H1 (cell line): ENCODE results near the gene COL20A1. TPM values are rescaled to one million over a fixed set of nuclear protein-coding genes. Genes with fewer than 3 reads are reported as not detected.

Experiments
- CTCF ChIA-PET: fragments of 300-600 bp; sonication (Branson Sonifier 250); formaldehyde crosslinking; loops from one replicate; lab custom pipeline; 2021; ENCODE audit not compliant: partially characterized antibody; lab: Charles Lee
- POLR2A ChIA-PET: fragments of 300-600 bp; sonication (Branson Sonifier 250); formaldehyde crosslinking; loops from one replicate; lab custom pipeline; 2021; ENCODE audit warnings: inconsistent platforms; ENCODE audit not compliant: partially characterized antibody; lab: Charles Lee
- DNase-seq, 2 experiments: peaks; one replicate each; pipeline versions ENCODE4 v3.0.0 to v3.0.0-alpha.2; 2010 to 2022; ENCODE audit warnings: low spot score in 2 of 2, low read depth in 1 of 2, mixed read lengths in 1 of 2
- FAIRE-seq: peaks from 2 replicates; lab custom pipeline; 2011; peaks lifted over from hg19 to GRCh38; lab: Jason Lieb, UNC
- H2AFZ ChIP-seq: 2 replicates; pipeline ENCODE4 v1.8.1; 2012; ENCODE audit warnings: low read length, inconsistent platforms
- H2AK5ac ChIP-seq: 2 replicates; pipeline ENCODE4 v1.6.1; 2013; ENCODE audit warnings: low read depth, low read length
- H2BK120ac ChIP-seq: replicated peaks from 2 replicates; pipeline ENCODE3; 2013; ENCODE audit warnings: low read depth, low read length, inconsistent platforms
- H2BK12ac ChIP-seq: 2 replicates; pipeline ENCODE4 v1.6.1; 2013; ENCODE audit warnings: low read depth, low read length
- H2BK15ac ChIP-seq: 2 replicates; pipeline ENCODE4 v1.6.1; 2013; ENCODE audit warnings: low read length
- H2BK20ac ChIP-seq: 2 replicates; pipeline ENCODE4 v1.6.1; 2013; ENCODE audit warnings: low read length
- H2BK5ac ChIP-seq: 2 replicates; pipeline ENCODE4 v1.6.1; 2013; ENCODE audit warnings: low read depth, low read length
- H3K14ac ChIP-seq: 2 replicates; pipeline ENCODE4 v1.6.1; 2013; ENCODE audit warnings: inconsistent platforms; ENCODE audit not compliant: insufficient read length
- H3K18ac ChIP-seq: 2 replicates; pipeline ENCODE4 v1.6.1; 2013; ENCODE audit warnings: low read length; ENCODE audit errors: extremely low read depth
- H3K23ac ChIP-seq: 2 replicates; pipeline ENCODE4 v1.6.1; 2013; ENCODE audit warnings: inconsistent platforms; ENCODE audit not compliant: insufficient read length
- H3K23me2 ChIP-seq: 2 replicates; pipeline ENCODE4 v1.6.1; 2013; ENCODE audit warnings: low read depth, low read length
- H3K27ac ChIP-seq: 2 replicates; pipeline ENCODE4 v1.6.1; 2011; ENCODE audit warnings: low read depth, low read length, inconsistent platforms
- H3K27me3 ChIP-seq, 4 experiments: replicated peaks in 1 of 4; 1 replicate in 1 of 4; 2 replicates in 3 of 4; pipeline versions ENCODE4 v1.6.1 to v1.8.1; 2011 to 2013; ENCODE audit warnings: low read length in 3 of 4, mild to moderate bottlenecking in 3 of 4, inconsistent platforms in 2 of 4, mixed read lengths in 2 of 4, moderate library complexity in 1 of 4; ENCODE audit not compliant: control insufficient read depth in 3 of 4, insufficient read depth in 3 of 4; ENCODE audit errors: extremely low read depth in 1 of 4
- H3K36me3 ChIP-seq, 4 experiments: 2 replicates each; pipeline versions ENCODE4 v1.6.1 to v1.8.1; 2011 to 2013; ENCODE audit warnings: mild to moderate bottlenecking in 4 of 4, low read length in 3 of 4, moderate library complexity in 2 of 4, control low read depth in 1 of 4, inconsistent platforms in 1 of 4; ENCODE audit not compliant: insufficient read depth in 4 of 4, control insufficient read depth in 2 of 4
- H3K4ac ChIP-seq: replicated peaks from 2 replicates; pipeline ENCODE3; 2013; ENCODE audit warnings: low read length, low read depth, mixed read lengths, inconsistent platforms; ENCODE audit not compliant: insufficient read length
- H3K4me1 ChIP-seq, 4 experiments: replicated peaks in 1 of 4; 1 replicate in 1 of 4; 2 replicates in 3 of 4; pipeline versions ENCODE4 v1.6.1 to v1.8.1; 2011 to 2013; ENCODE audit warnings: low read length in 3 of 4, inconsistent platforms in 2 of 4, mixed read lengths in 1 of 4; ENCODE audit not compliant: insufficient read depth in 4 of 4, control insufficient read depth in 3 of 4
- H3K4me2 ChIP-seq, 2 experiments: 2 replicates each; pipeline versions ENCODE4 v1.6.1 to v1.8.1; 2011 to 2013; ENCODE audit warnings: low read depth in 2 of 2, low read length in 2 of 2, control low read depth in 1 of 2, inconsistent platforms in 1 of 2, mild to moderate bottlenecking in 1 of 2; ENCODE audit not compliant: insufficient read depth in 1 of 2
- H3K4me3 ChIP-seq, 4 experiments: fragments of 200-600, 300-600 bp in 1 of 4; sonication (generic), shearing (Covaris generic), sonication (Bioruptor Twin) in 1 of 4; 2 replicates each; pipeline versions ENCODE4 v1.5.1 to v1.8.1; 2011 to 2016; ENCODE audit warnings: low read length in 4 of 4, low read depth in 3 of 4, control low read depth in 2 of 4, inconsistent platforms in 2 of 4, mild to moderate bottlenecking in 2 of 4, mixed read lengths in 1 of 4, moderate library complexity in 1 of 4; ENCODE audit not compliant: insufficient read depth in 2 of 4; ENCODE audit errors: extremely low read depth in 1 of 4
- H3K56ac ChIP-seq: replicated peaks from 2 replicates; pipeline ENCODE3; 2013; ENCODE audit warnings: low read depth, mild to moderate bottlenecking, mixed read lengths, low read length, inconsistent platforms; ENCODE audit not compliant: insufficient read length
- H3K79me1 ChIP-seq: 2 replicates; pipeline ENCODE4 v1.6.1; 2013; ENCODE audit warnings: low read depth, low read length, control low read depth
- H3K79me2 ChIP-seq, 2 experiments: 2 replicates each; pipeline versions ENCODE4 v1.6.1 to v1.8.1; 2012 to 2013; ENCODE audit warnings: low read length in 2 of 2, mild to moderate bottlenecking in 2 of 2, inconsistent platforms in 1 of 2; ENCODE audit not compliant: insufficient read depth in 2 of 2, control insufficient read depth in 1 of 2
- H3K9ac ChIP-seq, 4 experiments: replicated peaks in 1 of 4; 1 replicate in 1 of 4; 2 replicates in 3 of 4; pipeline versions ENCODE4 v1.6.1 to v1.8.1; 2011 to 2013; ENCODE audit warnings: low read depth in 3 of 4, low read length in 3 of 4, control low read depth in 2 of 4, mild to moderate bottlenecking in 2 of 4, moderate library complexity in 2 of 4, inconsistent platforms in 1 of 4; ENCODE audit errors: extremely low read depth in 1 of 4
- H3K9me3 ChIP-seq, 2 experiments: 2 replicates each; pipeline versions ENCODE4 v1.6.1 to v1.8.1; 2012 to 2013; ENCODE audit warnings: mild to moderate bottlenecking in 2 of 2, moderate library complexity in 2 of 2, control low read depth in 1 of 2, inconsistent platforms in 1 of 2, low read depth in 1 of 2, low read length in 1 of 2, mixed read lengths in 1 of 2; ENCODE audit not compliant: insufficient read depth in 2 of 2
- H4K20me1 ChIP-seq, 2 experiments: replicated peaks in 1 of 2; 2 replicates each; pipeline versions ENCODE3 to v1.8.1; 2011 to 2013; ENCODE audit warnings: inconsistent platforms in 2 of 2, low read length in 2 of 2, mild to moderate bottlenecking in 1 of 2; ENCODE audit not compliant: insufficient read depth in 2 of 2, control insufficient read depth in 1 of 2
- H4K5ac ChIP-seq: 2 replicates; pipeline ENCODE4 v1.6.1; 2013; ENCODE audit warnings: low read length, low read depth, mixed read lengths, inconsistent platforms; ENCODE audit not compliant: insufficient read length
- H4K8ac ChIP-seq: 2 replicates; pipeline ENCODE4 v1.8.0; 2013; ENCODE audit warnings: mild to moderate bottlenecking, moderate library complexity, low read length, inconsistent platforms; ENCODE audit not compliant: insufficient read depth; ENCODE audit errors: extremely low read depth
- H4K91ac ChIP-seq: replicated peaks from 2 replicates; pipeline ENCODE3; 2013; ENCODE audit warnings: low read length, mixed read lengths, inconsistent platforms; ENCODE audit not compliant: insufficient read length
- NANOG ChIP-seq: IDR thresholded peaks from 2 replicates; pipeline ENCODE4 v1.6.1; 2011; ENCODE audit warnings: low read length, low read depth, mild to moderate bottlenecking, inconsistent platforms; ENCODE audit not compliant: insufficient read depth, poor library complexity, severe bottlenecking
- RAD21 ChIP-seq, 2 experiments: IDR thresholded peaks in 1 of 2; conservative IDR thresholded peaks in 1 of 2; 2 replicates each; pipeline ENCODE4 v1.6.1; 2011; ENCODE audit warnings: low read depth in 2 of 2, low read length in 2 of 2, improper control_type of control experiment in 1 of 2, inconsistent platforms in 1 of 2, mild to moderate bottlenecking in 1 of 2, moderate library complexity in 1 of 2
- RNF2 ChIP-seq: fragments of 200-900, 300-1000 bp; sonication (generic); IDR thresholded peaks from 2 replicates; pipeline ENCODE4 v1.7.1; 2016; ENCODE audit warnings: borderline replicate concordance, low read depth, mild to moderate bottlenecking, antibody characterized with exemption, low read length; ENCODE audit not compliant: poor library complexity, severe bottlenecking; ENCODE audit errors: missing control alignments
- SRF ChIP-seq: IDR thresholded peaks from 2 replicates; pipeline ENCODE4 v1.6.1; 2011; ENCODE audit warnings: mild to moderate bottlenecking, low read depth, low read length, moderate library complexity
- USF2 ChIP-seq: IDR thresholded peaks from 2 replicates; pipeline ENCODE4 v1.6.1; 2011; ENCODE audit warnings: low read length, improper control_type of control experiment
- WGBS, 2 experiments: shearing (Covaris generic) in 1 of 2; methylation state at CpG; one replicate each; pipeline versions ENCODE4 v1.1.6 to v1.1.7; 2013 to 2015; ENCODE audit warnings: low lambda C conversion rate in 2 of 2, mixed read lengths in 2 of 2, inconsistent platforms in 1 of 2, low coverage in 1 of 2, missing lambda C conversion rate in 1 of 2; ENCODE audit not compliant: insufficient replicate concordance in 2 of 2, insufficient coverage in 1 of 2, insufficient read length in 1 of 2; ENCODE audit errors: extremely low coverage in 1 of 2, missing lambda C conversion rate in 1 of 2; 5-methylcytosine and 5-hydroxymethylcytosine counted together
- polyA plus RNA-seq, 7 experiments: library from polyadenylated mRNA; depleted of rRNA in 3 of 7; stranded (reverse) in 5 of 7; unstranded in 2 of 7; fragments of >200 nt in 5 of 7; fragments of 200-250 nt in 2 of 7; gene quantifications; 1 replicate in 5 of 7; 2 replicates in 1 of 7; 4 replicates in 1 of 7; pipeline versions ENCODE4 v1.2.1 to v1.2.3, GENCODE V29; 2011 to 2013; ENCODE audit warnings: missing spikeins in 2 of 7, mixed read lengths in 2 of 7
- total RNA-seq: library from RNA; stranded (reverse); fragmentation: NEBNext Ultra II Directional; extraction: Animal tissue kit (Norgen Biotek cat#: 25700); gene quantifications from 2 replicates; pipeline ENCODE4 v1.2.1, GENCODE V29; 2021

COL20A1 gene
- total and polyA plus RNA-seq, 2 of the 8 experiments (the other 6 are each of a cell fraction or from before 2014, with no cell fraction given): 0.19 to 0.21 TPM

DNA sequence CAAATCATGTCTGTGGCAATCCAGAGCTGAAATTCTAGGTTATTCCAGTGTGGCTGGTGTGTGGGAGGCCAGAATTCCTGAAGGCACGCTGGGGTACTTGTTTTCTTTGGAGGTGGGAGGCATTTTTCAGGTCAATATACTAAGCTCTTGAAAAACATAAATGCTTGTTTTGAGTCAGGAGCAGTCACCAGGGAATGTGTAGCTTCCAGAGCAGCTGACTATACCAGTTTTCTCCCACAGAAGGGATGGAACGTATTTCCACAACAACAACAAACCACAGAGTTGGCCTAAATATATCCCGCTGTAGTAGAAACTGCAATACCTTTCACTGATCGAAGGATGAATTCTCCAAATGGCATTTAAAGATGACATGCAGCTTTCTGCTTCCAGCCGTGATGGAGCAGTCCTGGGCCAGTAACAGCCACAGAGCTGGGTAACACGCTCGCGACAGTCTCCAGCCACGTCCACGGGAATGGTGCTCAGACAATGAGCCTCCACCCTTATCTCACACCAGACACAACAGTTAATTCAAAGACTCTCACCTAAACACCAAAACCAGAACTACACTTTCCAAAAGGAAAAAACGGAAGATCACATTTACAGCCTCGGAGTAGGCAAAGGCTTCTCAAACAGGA, 44.9 kb downstream of the COL20A1 start:
- H2BK12ac ChIP-seq: no peak overlapping the region
- CTCF ChIA-PET: interaction anchor here (1.1 to 2.3 kb wide), 3 partner anchors 28 to 45 kb away, joined by 3 to 9 read pairs (median 4); no protein-coding TSS in a partner anchor
- WGBS, 2 experiments: 90% methylated on average over 12 of the region's 12 CpGs; no CpG with 5 or more reads in 1 of the 2 experiments
- TF ChIP-seq NANOG (no peak), RAD21 (IDR thresholded peaks at IDR 0.05 in 1 of 2, conservative IDR thresholded peaks at IDR 0.05 in 1 of 2; ENCODE audit: low read depth in 2 of 2, low read length in 2 of 2) (no peak), USF2 (no peak), SRF (no peak), RNF2 (no peak)
- no peak overlapping the region for H3K4ac ChIP-seq
- POLR2A ChIA-PET: no interaction called here
- DNase-seq (no peak), FAIRE-seq (no peak)
- no peak overlapping the region for H2BK15ac ChIP-seq
- no peaks in the 10 kb centered on the region for H3K23me2 ChIP-seq
- H4K5ac ChIP-seq: no peak overlapping the region
- H4K91ac ChIP-seq: no peak overlapping the region
- no peak overlapping the region for H3K9ac ChIP-seq
- no peak overlapping the region for H3K4me3 ChIP-seq
- no peak overlapping the region for H2BK120ac ChIP-seq
- H2BK5ac ChIP-seq: no peak overlapping the region
- no peak overlapping the region for H2AK5ac ChIP-seq
- no peak overlapping the region for H4K8ac ChIP-seq
- H2BK20ac ChIP-seq: no peak overlapping the region
- H3K27me3 ChIP-seq: peaks cover 0 to 6% (median 0%) of the 10 kb centered on the region in 4 experiments; a peak in 3 of 7 replicates
- H3K23ac ChIP-seq: no peak overlapping the region
- no peaks in the 10 kb centered on the region; a peak in 2 of 7 replicates for H3K4me1 ChIP-seq
- no peak overlapping the region for H3K4me2 ChIP-seq
- H3K56ac ChIP-seq: no peak overlapping the region
- H4K20me1 ChIP-seq: peaks cover 0 to 3% of the 10 kb centered on the region in 2 experiments
- no peak overlapping the region for H3K14ac ChIP-seq
- H3K36me3 ChIP-seq: no peaks in the 10 kb centered on the region
- 0 out of 2 replicates have a peak, but pooled peaks cover 2% of the 10 kb centered on the region for H3K79me1 ChIP-seq
- no peak overlapping the region for H2AFZ ChIP-seq
- H3K9me3 ChIP-seq: peaks cover 5 to 10% of the 10 kb centered on the region in 2 experiments; a peak in 2 of 4 replicates
- H3K27ac ChIP-seq: no peak overlapping the region
- H3K18ac ChIP-seq: no peak overlapping the region
- H3K79me2 ChIP-seq: no peaks in the 10 kb centered on the region
